Stomach (tissue), 4 donors: ENCODE measurements around the gene MYO5C.

Experiments
- POLR2AphosphoS5 ChIP-seq, 3 donors: sonication (generic); formaldehyde crosslinking; IDR thresholded peaks; one replicate each; pipeline ENCODE4 v1.6.1; 2016; ENCODE audit warnings: antibody characterized with exemption in 3 of 3
- TF ChIP-seq, protein P1 (sequence below), 7 experiments: fragments of 450-650 bp in 4 of 7; fragments of 200-600 bp in 3 of 7; sonication (generic) in 3 of 7; IDR thresholded peaks; one replicate each; pipeline ENCODE4 v1.5.1; 2016 to 2019; ENCODE audit warnings: antibody characterized with exemption in 7 of 7, control low read depth in 2 of 7, mild to moderate bottlenecking in 1 of 7

DNA sequence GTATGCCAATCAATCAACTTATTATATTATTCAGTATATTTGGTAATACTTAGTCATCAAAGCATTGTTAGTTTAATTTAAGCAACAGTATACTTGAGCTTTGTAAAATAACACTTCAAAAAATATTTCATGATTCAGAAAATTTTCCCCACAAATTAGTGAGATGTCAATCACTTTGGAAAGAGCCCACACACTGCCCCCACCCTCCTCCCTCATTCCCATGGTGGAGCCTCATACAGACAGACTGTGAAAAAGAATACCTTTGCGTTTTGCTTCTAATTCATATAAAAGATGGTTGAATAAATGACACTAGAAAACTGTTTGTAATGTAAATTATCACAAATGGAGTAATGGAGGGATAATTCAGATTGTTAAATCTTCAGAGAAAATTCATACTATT lies 43.3 kb upstream of the MYO5C start:
- TF ChIP-seq, protein P1, sequence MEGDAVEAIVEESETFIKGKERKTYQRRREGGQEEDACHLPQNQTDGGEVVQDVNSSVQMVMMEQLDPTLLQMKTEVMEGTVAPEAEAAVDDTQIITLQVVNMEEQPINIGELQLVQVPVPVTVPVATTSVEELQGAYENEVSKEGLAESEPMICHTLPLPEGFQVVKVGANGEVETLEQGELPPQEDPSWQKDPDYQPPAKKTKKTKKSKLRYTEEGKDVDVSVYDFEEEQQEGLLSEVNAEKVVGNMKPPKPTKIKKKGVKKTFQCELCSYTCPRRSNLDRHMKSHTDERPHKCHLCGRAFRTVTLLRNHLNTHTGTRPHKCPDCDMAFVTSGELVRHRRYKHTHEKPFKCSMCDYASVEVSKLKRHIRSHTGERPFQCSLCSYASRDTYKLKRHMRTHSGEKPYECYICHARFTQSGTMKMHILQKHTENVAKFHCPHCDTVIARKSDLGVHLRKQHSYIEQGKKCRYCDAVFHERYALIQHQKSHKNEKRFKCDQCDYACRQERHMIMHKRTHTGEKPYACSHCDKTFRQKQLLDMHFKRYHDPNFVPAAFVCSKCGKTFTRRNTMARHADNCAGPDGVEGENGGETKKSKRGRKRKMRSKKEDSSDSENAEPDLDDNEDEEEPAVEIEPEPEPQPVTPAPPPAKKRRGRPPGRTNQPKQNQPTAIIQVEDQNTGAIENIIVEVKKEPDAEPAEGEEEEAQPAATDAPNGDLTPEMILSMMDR (IDR thresholded peaks at IDR 0.05): no peak
- no peak for TF ChIP-seq POLR2AphosphoS5 (IDR thresholded peaks at IDR 0.05)
